GM12878 (cell line): ENCODE measurements around the gene SLC35B4. TPM values are rescaled to one million over a fixed set of nuclear protein-coding genes. Genes with fewer than 3 reads are reported as not detected.

Source experiments
- ATAC-seq: fragments of 200-7000 bp; cut with Tn5 transposase; 3 replicates; pipeline ENCODE4 v1.9.1; 2020; ENCODE audit warnings: mild to moderate bottlenecking, moderate library complexity
- BruUV-seq: library from RNA; stranded (reverse); fragments of 400-500 nt; replicated peaks from 2 replicates; lab custom pipeline; 2021; lab: Mats Ljungman, UMichigan
- CTCF ChIA-PET: fragments of 300-600 bp; sonication (Branson Sonifier 250); formaldehyde crosslinking; extraction: SDS; loops from one replicate; lab custom pipeline; 2021; ENCODE audit warnings: inconsistent platforms; lab: Yijun Ruan, JAX
- POLR2A ChIA-PET: fragments of 350-600 bp; formaldehyde crosslinking; extraction: SDS; loops from one replicate; lab custom pipeline; 2021; ENCODE audit warnings: inconsistent platforms; lab: Charles Lee
- RAD21 ChIA-PET: fragments of 300-600 bp; sonication (Branson Sonifier 250); formaldehyde crosslinking; loops from one replicate; lab custom pipeline; 2023; ENCODE audit warnings: antibody characterized with exemption; ENCODE audit not compliant: unreplicated experiment; lab: Charles Lee
- SMC1A ChIA-PET: fragments of 300-600 bp; sonication (Branson Sonifier 250); formaldehyde crosslinking; loops from one replicate; lab custom pipeline; 2023; ENCODE audit not compliant: unreplicated experiment, uncharacterized antibody; lab: Charles Lee
- DNase-seq: peaks from one replicate; pipeline ENCODE4 v3.0.0-alpha.2; 2011; ENCODE audit warnings: low read depth, low spot score
- FAIRE-seq: peaks from 3 replicates; lab custom pipeline; 2011; peaks lifted over from hg19 to GRCh38; lab: Jason Lieb, UNC
- H2AFZ ChIP-seq: 2 replicates; pipeline ENCODE4 v1.6.0; 2011; ENCODE audit warnings: low read depth, low read length, control low read depth; ENCODE audit not compliant: control insufficient read depth
- H3K27ac ChIP-seq: 2 replicates; pipeline ENCODE4 v1.5.1; 2011; ENCODE audit warnings: control low read depth; ENCODE audit not compliant: control insufficient read depth, insufficient read depth
- H3K27me3 ChIP-seq, 2 experiments: replicated peaks in 1 of 2; 2 replicates each; pipeline versions ENCODE4 v1.6.0 to v1.6.1; 2011; ENCODE audit warnings: low read length in 1 of 2; ENCODE audit not compliant: control insufficient read depth in 2 of 2, insufficient read depth in 2 of 2
- H3K36me3 ChIP-seq, 2 experiments: 2 replicates each; pipeline ENCODE4 v1.5.1; 2011; ENCODE audit warnings: low read length in 1 of 2; ENCODE audit not compliant: control insufficient read depth in 2 of 2, insufficient read depth in 2 of 2
- H3K4me1 ChIP-seq: 2 replicates; pipeline ENCODE4 v1.6.1; 2011; ENCODE audit warnings: mild to moderate bottlenecking, low read length, moderate library complexity, mixed read lengths; ENCODE audit not compliant: control insufficient read depth, insufficient read depth
- H3K4me2 ChIP-seq: 2 replicates; pipeline ENCODE4 v1.6.0; 2011; ENCODE audit warnings: control low read depth; ENCODE audit not compliant: control insufficient read depth, insufficient read depth
- H3K4me3 ChIP-seq: fragments of 200-600 bp; sonication (generic); 2 replicates; pipeline ENCODE4 v1.5.1; 2016
- H3K79me2 ChIP-seq: 2 replicates; pipeline ENCODE4 v1.6.0; 2011; ENCODE audit warnings: low read length; ENCODE audit not compliant: control insufficient read depth, insufficient read depth
- H3K9ac ChIP-seq: 2 replicates; pipeline ENCODE4 v1.8.0; 2011; ENCODE audit warnings: low read length, control low read depth, mixed read lengths; ENCODE audit not compliant: control insufficient read depth, insufficient read depth
- H3K9me3 ChIP-seq: replicated peaks from 3 replicates; pipeline ENCODE4 v1.5.1; 2011; ENCODE audit warnings: mild to moderate bottlenecking, low read length; ENCODE audit not compliant: control insufficient read depth, insufficient read depth
- H4K20me1 ChIP-seq: 2 replicates; pipeline ENCODE4 v1.6.0; 2011; ENCODE audit not compliant: control insufficient read depth, insufficient read depth
- CEBPB ChIP-seq, 2 experiments: fragments of 150-350 bp in 1 of 2; IDR thresholded peaks; 2 replicates each; pipeline ENCODE4 v1.6.1; 2012 to 2014; ENCODE audit warnings: low read depth in 2 of 2, low read length in 2 of 2, borderline replicate concordance in 1 of 2, inconsistent platforms in 1 of 2
- CREB1 ChIP-seq: IDR thresholded peaks from 2 replicates; pipeline ENCODE4 v1.6.1; 2012; ENCODE audit warnings: low read depth, mild to moderate bottlenecking, inconsistent platforms
- CTCF ChIP-seq, 3 experiments: IDR thresholded peaks in 2 of 3; conservative IDR thresholded peaks in 1 of 3; 2 replicates each; pipeline ENCODE4 v1.5.1; 2011; ENCODE audit warnings: low read depth in 3 of 3, low read length in 3 of 3, mild to moderate bottlenecking in 3 of 3, control low read depth in 2 of 3, moderate library complexity in 2 of 3, inconsistent platforms in 1 of 3, mixed read lengths in 1 of 3; ENCODE audit not compliant: control insufficient read depth in 2 of 3, insufficient read depth in 1 of 3; ENCODE audit errors: extremely low read depth in 1 of 3
- FOS ChIP-seq: IDR thresholded peaks from 3 replicates; pipeline ENCODE4 v1.6.1; 2011; ENCODE audit warnings: borderline replicate concordance; ENCODE audit not compliant: insufficient read length; ENCODE audit errors: extremely low read depth
- IKZF1 ChIP-seq: fragments of 450-650 bp; conservative IDR thresholded peaks from 2 replicates; pipeline ENCODE4 v1.6.1; 2017; ENCODE audit warnings: antibody characterized with exemption, mild to moderate bottlenecking
- IRF3 ChIP-seq: fragments of 450-650 bp; IDR thresholded peaks from 2 replicates; pipeline ENCODE4 v1.6.1; 2014; ENCODE audit warnings: mild to moderate bottlenecking
- MAX ChIP-seq: IDR thresholded peaks from 2 replicates; pipeline ENCODE4 v1.6.1; 2012; ENCODE audit warnings: low read depth, low read length, improper control_type of control experiment
- MLLT1 ChIP-seq: fragments of 450-650 bp; IDR thresholded peaks from 2 replicates; pipeline ENCODE4 v1.6.1; 2016; ENCODE audit warnings: mild to moderate bottlenecking
- NBN ChIP-seq: fragments of 450-650 bp; IDR thresholded peaks from 2 replicates; pipeline ENCODE4 v1.6.1; 2016
- TARDBP ChIP-seq: IDR thresholded peaks from 2 replicates; pipeline ENCODE4 v1.6.1; 2016; ENCODE audit warnings: borderline replicate concordance
- WRNIP1 ChIP-seq: IDR thresholded peaks from 2 replicates; pipeline ENCODE4 v1.6.1; 2011; ENCODE audit warnings: low read depth, low read length, improper control_type of control experiment, borderline replicate concordance
- WGBS: methylation state at CpG from one replicate; pipeline ENCODE4 v1.1.6; 2016; ENCODE audit warnings: low lambda C conversion rate; ENCODE audit not compliant: insufficient replicate concordance, insufficient coverage; ENCODE audit errors: missing lambda C conversion rate; 5-methylcytosine and 5-hydroxymethylcytosine counted together
- in situ Hi-C: fragments of 300-500 bp; cut with MboI; formaldehyde crosslinking; loops from 9 replicates; pipeline ENCODE4 v1.14.3; 2018; ENCODE audit warnings: mixed read lengths
- intact Hi-C: fragments of 100-400 bp; cut with micrococcal nuclease; formaldehyde crosslinking; loops from one replicate; pipeline ENCODE4 v1.14.2; 2022; ENCODE audit not compliant: unreplicated experiment
- polyA plus RNA-seq, 11 experiments: library from polyadenylated mRNA; depleted of rRNA in 4 of 11; unstranded in 6 of 11; stranded (reverse) in 5 of 11; fragments of >200 nt; fragmentation: Nextera tagmentation in 4 of 11; fragmentation: Illumina TruSeq in 1 of 11; extraction: Ambion mirVana in 4 of 11; extraction: Trizol in 1 of 11; gene quantifications; 1 replicate in 1 of 11; 2 replicates in 10 of 11; pipeline versions ENCODE4 v1.2.1 to v1.2.3, GENCODE V29; 2011 to 2016; ENCODE audit warnings: inconsistent platforms in 2 of 11, missing spikeins in 2 of 11, low read depth in 1 of 11
- total RNA-seq, 4 experiments: library from RNA; depleted of rRNA in 3 of 4; stranded (reverse); fragments of >200 nt in 3 of 4; fragmentation: Illumina TruSeq in 1 of 4; extraction: Trizol in 1 of 4; gene quantifications; 2 replicates each; pipeline versions ENCODE4 v1.2.1 to v1.2.3, GENCODE V29; 2013 to 2021

SLC35B4 gene
- total and polyA plus RNA-seq, 10 of the 15 experiments (the other 5 are each of a cell fraction or from before 2014, with no cell fraction given), result 3.6 to 23.9 (median 14.0) TPM

GRCh38 chr7:134262322-134262721 is 54.4 kb downstream of the SLC35B4 start:
- Histone ChIP-seq H3K27me3 (no peaks in the 10 kb centered on the region), H3K4me1 (no peaks in the 10 kb centered on the region), H2AFZ (no peak overlapping the region), H3K27ac (no peak overlapping the region), H3K79me2 (no peaks in the 10 kb centered on the region), H3K4me3 (no peak overlapping the region), H3K36me3 (no peaks in the 10 kb centered on the region), H3K4me2 (no peak overlapping the region), H4K20me1 (no peaks in the 10 kb centered on the region), H3K9ac (no peak overlapping the region), H3K9me3 (no peaks in the 10 kb centered on the region)
- DNase-seq (no peak), FAIRE-seq (no peak), ATAC-seq (no peak)
- ChIA-PET CTCF (no interaction called here), POLR2A (no interaction called here), RAD21 (no interaction called here), SMC1A (no interaction called here)
- 80% methylated on average over 4 of the region's 4 CpGs for WGBS
- BruUV-seq, result no TSS peak
- no peak for TF ChIP-seq IRF3
- in situ Hi-C loops, result no loop called here
- intact Hi-C loops, result no loop called here

GRCh38 chr7:134255814-134256213 is 60.9 kb downstream of the SLC35B4 start:
- FAIRE-seq, result no peak
- no peak overlapping the region for H3K4me2 ChIP-seq
- no peaks in the 10 kb centered on the region for H3K9me3 ChIP-seq
- no peak for DNase-seq
- H3K4me1 ChIP-seq, result no peaks in the 10 kb centered on the region
- 32% methylated on average over 5 of the region's 5 CpGs for WGBS
- no peak for ATAC-seq
- ChIA-PET RAD21 (no interaction called here), POLR2A (no interaction called here), SMC1A (no interaction called here), CTCF (no interaction called here)
- H3K27ac ChIP-seq, result no peak overlapping the region
- no peak overlapping the region for H3K9ac ChIP-seq
- in situ Hi-C loops, result no loop called here
- intact Hi-C loops, result no loop called here
- no peaks in the 10 kb centered on the region for H3K36me3 ChIP-seq
- BruUV-seq, result no TSS peak
- H3K4me3 ChIP-seq, result no peak overlapping the region
- no peaks in the 10 kb centered on the region for H3K79me2 ChIP-seq
- H3K27me3 ChIP-seq, result no peaks in the 10 kb centered on the region
- H4K20me1 ChIP-seq, result no peaks in the 10 kb centered on the region
- no peak overlapping the region for H2AFZ ChIP-seq
- TF ChIP-seq TARDBP (no peak), CTCF (IDR thresholded peaks at IDR 0.05 in 2 of 3, conservative IDR thresholded peaks at IDR 0.05 in 1 of 3; ENCODE audit: control insufficient read depth in 2 of 3, extremely low read depth in 1 of 3, insufficient read depth in 1 of 3, low read depth in 3 of 3, low read length in 3 of 3) (no peak), MLLT1 (no peak), FOS (no peak), WRNIP1 (no peak), CREB1 (no peak), CEBPB (IDR thresholded peaks at IDR 0.05; ENCODE audit: borderline replicate concordance in 1 of 2, low read depth in 2 of 2, low read length in 2 of 2) (no peak), IKZF1 (no peak), MAX (no peak), NBN (no peak)
